Umbilical cord (tissue), 2 donors: ENCODE measurements around the gene NOTCH2NLA. TPM values are rescaled to one million over a fixed set of nuclear protein-coding genes. Genes with fewer than 3 reads are reported as not detected.
"Not testable (repeated sequence)": the region's sequence is repeated elsewhere in the genome, so short reads cannot be mapped to it uniquely, and the experiment has no call there.

Experiments used
- DNase-seq: peaks from one replicate; pipeline ENCODE4 v3.0.0-alpha.2; 2015; ENCODE audit warnings: low spot score
- total RNA-seq: library from RNA; depleted of rRNA; stranded (reverse); fragments of >200 nt; gene quantifications from one replicate; pipeline ENCODE4 v1.2.3, GENCODE V29; 2014; ENCODE audit warnings: low replicate concordance; ENCODE audit not compliant: insufficient read depth

The NOTCH2NLA gene
- total RNA-seq, 1 donor from 2014 or later, result 121 TPM

DNA sequence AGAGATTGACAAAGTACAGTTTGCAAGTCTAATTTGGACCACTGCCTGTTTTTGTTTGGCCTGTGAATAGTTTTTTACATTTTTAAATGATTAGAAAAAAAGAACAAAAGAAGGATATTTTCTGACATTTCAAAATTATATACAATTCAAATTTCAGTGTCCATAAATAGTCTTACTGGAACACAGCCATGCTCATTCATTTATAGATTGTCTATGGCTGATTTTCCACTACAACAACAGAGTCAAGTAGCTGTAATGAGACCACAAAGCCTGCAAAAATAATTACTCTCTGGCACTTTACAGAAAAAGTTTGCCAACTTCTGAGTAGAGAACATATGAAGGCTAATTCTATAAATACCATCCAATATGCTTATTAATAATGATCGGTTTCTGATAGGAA, 61.1 kb downstream of the NOTCH2NLA start:
- DNase-seq, result not testable (repeated sequence)

DNA sequence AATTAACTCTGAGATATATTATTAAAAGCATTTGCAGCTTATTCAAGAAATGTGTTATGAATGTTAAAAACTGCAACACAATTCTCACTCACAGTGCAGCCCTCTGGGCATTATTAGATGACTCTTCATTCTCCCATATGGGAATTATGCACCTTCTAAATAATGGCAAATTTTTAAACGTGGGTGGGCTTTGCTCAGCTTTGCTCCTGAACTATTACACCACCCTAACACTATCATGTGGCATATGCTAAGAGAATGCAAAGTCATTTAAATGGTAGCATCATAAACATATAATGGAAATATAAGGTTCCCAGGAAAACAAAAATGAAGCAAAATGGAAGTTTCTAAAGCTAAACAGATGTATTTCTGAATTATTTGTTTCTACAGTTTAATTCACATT, 61.5 kb downstream of the NOTCH2NLA start:
- not testable (repeated sequence) for DNase-seq

DNA sequence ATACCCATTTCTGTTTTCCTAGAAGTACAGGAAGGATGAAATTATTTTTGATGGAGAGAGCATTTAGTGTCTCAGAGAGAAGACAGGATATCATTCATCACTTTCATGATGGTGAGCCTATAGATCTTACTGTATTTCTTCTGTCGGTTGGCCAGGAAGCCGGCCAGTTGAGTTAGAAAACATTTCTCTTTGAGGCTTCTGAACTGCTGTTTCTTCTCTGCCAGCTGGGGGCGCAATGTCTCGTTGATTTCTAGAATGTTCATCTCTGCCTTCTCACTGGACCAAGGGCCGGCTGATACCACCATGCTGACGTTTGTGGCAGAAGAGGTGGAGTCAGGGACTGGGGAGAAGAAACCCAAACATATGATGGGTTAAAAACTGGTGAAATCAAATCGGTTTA, 84.4 kb downstream of the NOTCH2NLA start, which contains the start of gene NBPF10:
TSS of gene NBPF10 (minus strand) at position 340 of the 400 bp plus-strand sequence. CDS start at position 305, 35 bp downstream.
- DNase-seq, result not testable (repeated sequence)

Other genes with a start within 250 kb of the NOTCH2NLA start
- gene TXNIP, start 232.4 kb downstream of the NOTCH2NLA start, total RNA-seq, result 547 TPM
- gene HJV, start 207.3 kb downstream of the NOTCH2NLA start, total RNA-seq, result not detected
- 0.24 TPM for gene NBPF10, start 84.2 kb downstream of the NOTCH2NLA start, total RNA-seq